Measurements from ENCODE around the gene PTPN20.
"Not testable (repeated sequence)": the region's sequence is repeated elsewhere in the genome, so short reads cannot be mapped to it uniquely, and the experiment has no call there.

The PTPN20 gene

GRCh38 chr10:46960742-46961141, 49.5 kb downstream of the PTPN20 start:
- not testable (repeated sequence) for DNase-seq

DNA sequence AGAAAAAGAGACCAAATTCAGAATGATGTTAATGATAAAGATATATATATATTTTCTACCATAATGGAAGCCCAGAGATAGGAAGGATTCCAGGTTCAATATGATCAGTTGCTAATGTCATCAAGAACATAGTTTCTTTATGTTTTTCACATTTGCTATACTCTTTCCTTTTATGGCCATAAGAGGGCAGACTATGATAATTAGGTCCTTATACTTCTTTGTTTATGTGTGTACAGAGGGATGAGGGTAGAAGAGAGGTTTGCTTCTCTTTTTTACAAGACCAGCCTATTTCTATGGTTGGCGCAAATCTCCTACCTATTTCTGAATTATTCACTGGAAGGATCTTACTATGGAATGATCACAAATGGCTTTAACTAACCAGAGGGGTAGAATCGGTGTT, 52.1 kb downstream of the PTPN20 start:
- not testable (repeated sequence) for DNase-seq

GRCh38 chr10:46967013-46967412, 55.8 kb downstream of the PTPN20 start:
- not testable (repeated sequence) for DNase-seq

GRCh38 chr10:46980223-46980622, 69.0 kb downstream of the PTPN20 start:
- not testable (repeated sequence) for DNase-seq

DNA sequence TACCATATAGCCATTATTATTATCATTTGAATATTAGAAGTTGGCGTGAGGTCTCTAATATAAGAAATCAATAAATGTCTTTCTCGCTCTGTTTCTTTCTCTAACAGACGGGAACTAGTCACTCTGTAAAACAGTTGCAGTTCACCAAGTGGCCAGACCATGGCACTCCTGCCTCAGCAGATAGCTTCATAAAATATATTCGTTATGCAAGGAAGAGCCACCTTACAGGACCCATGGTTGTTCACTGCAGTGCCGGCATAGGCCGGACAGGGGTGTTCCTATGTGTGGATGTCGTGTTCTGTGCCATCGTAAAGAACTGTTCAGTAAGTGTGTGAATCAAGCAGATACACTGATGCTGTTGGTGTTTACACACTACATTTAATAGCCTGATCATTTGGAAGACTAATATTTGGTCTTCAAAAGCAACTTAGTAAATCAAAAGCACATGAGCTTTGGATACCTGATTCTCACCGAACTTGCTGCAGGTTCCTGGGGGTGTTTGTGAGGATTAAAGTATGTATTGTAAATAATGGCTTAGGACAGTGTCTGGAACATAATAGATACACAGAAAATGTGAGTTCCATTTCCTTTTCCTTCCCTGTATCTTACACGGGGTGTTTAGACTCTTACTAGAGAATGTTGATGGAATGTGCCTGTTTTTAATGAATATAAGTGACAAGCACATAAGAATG, 76.2 kb downstream of the PTPN20 start:
- not testable (repeated sequence) for DNase-seq

- peak; percentile 11 to 29 for DNase-seq
These were observed 81.8 kb downstream of the PTPN20 start for GRCh38 chr10:46992803-46993561.

DNA sequence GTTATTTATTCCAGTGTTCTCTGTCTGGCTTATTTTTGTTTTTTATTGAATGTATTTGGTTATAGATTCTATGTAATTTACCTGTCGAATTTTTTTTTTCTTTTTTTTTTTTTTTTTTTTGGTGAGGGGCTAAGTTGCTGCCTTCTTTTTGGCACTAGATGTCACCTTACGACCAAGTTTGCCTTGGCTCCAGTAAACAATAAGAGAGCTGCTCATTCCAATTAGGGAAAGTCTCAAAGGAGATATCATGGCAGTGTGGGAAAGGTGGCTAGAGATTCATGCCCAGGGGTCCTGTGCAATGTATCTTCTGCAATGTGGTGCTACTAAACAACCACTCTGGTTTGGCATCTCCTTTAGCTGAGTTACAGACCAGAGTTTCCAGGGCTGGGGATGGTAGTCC, 84.0 kb downstream of the PTPN20 start:
- DNase-seq: no peak

DNA sequence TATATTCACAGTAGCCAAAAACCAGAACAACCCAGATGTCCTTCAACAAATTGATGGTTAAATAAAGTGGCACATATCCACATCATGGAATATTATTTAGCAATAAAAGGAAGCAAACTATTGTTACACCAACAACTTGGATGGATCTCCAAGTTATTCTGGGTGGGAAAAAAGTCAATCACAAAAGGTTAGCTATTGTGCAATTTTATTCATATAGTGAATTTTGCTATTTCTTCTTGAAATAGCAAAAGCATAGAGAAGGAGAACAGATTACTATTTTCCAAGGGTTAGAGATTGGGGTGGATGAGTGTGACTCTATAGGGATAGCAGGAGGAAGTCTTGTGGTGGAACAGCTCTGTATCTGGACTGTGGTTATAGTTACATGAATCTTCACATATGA, 87.0 kb downstream of the PTPN20 start:
- no peak for DNase-seq

DNA sequence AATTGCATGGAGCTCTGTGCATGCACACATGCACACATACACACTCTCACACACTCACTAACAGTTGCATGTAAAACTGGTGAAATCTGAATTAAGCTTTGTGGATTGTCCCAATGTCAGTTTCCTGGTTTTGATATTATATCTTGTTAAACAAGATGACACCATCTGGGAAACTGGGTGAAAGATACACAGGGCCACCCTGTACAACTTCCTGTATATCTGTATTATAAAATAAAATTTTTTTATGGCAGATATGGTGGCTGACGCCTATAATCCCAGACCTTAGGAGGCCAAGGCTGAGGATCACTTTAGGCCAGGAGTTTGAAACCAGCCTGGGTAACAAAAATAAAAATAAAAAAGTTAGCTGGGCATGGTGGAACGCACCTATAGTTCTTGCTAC, 87.4 kb downstream of the PTPN20 start:
- DNase-seq: no peak

- DNase-seq: no peak
These were observed 88.0 kb downstream of the PTPN20 start for GRCh38 chr10:46999217-46999616.

GRCh38 chr10:47008769-47009168, 97.5 kb downstream of the PTPN20 start:
- DNase-seq: no peak

DNA sequence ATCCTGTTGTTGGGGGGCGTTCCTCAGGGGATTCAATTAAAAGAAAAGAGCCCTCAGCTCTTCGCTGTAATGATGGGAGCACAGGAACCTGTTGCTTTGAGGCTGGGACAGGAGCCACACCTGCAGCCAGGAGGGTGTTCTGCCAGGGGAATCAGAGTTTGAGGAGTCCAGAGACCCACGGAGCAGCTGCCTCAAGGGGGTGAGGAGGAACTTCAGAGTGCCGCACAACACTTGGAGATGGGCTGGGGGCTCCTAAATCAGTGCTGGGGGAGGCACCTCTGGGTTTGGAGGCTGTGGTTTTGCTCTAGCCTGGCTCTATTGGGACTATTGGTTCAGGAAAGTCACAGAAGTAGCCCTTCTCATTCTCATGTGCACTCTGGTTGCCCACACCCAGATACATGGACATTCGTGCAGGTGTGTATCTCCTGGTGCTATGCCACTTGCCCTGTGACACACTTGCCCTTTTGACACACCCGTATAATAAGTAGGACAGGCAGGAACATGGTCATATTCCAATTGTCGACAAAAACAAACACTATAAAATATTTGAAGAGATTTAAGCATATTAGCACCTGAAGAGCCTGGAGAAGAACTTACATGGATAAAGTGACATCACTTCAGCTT, 98.1 kb downstream of the PTPN20 start:
- DNase-seq: no peak

GRCh38 chr10:47010036-47010435, 98.8 kb downstream of the PTPN20 start:
- no peak for DNase-seq

GRCh38 chr10:47012214-47012613, 101.0 kb downstream of the PTPN20 start:
- no peak for DNase-seq

DNA sequence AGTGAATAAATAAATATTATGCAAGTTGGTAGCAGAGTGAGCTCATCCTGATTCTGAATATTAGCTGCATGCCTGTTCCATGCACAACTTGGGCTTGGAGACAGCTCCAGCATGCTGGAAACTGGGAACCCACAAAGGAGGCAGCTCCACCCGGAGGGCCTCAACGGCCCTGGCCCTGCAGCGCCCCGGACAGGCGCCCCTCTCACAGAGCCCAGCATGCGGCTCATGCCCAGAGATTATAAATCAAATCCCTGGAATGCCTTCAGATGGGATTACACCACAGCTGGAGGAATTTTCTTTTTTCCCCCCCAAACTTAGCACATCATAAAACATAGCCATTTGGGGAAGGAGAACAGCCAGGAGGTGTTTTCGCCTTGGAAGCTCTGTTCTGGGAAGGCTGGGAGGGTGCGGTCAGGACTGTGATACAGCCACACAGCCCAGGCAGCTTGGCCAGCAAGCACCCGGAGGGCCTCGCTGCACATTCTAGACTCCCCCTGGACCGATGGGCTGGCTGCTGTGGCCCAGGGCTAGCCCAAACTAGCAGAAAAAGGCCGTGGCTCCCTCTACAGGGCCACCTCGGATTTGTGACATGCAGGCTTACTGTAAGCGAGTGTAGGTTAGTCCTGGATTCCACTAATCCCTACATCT, 102.4 kb downstream of the PTPN20 start:
- no peak for DNase-seq

- DNase-seq: no peak
These were observed 104.2 kb downstream of the PTPN20 start for GRCh38 chr10:47015404-47015803.

GRCh38 chr10:47016564-47016963, 105.3 kb downstream of the PTPN20 start:
- no peak for DNase-seq

DNA sequence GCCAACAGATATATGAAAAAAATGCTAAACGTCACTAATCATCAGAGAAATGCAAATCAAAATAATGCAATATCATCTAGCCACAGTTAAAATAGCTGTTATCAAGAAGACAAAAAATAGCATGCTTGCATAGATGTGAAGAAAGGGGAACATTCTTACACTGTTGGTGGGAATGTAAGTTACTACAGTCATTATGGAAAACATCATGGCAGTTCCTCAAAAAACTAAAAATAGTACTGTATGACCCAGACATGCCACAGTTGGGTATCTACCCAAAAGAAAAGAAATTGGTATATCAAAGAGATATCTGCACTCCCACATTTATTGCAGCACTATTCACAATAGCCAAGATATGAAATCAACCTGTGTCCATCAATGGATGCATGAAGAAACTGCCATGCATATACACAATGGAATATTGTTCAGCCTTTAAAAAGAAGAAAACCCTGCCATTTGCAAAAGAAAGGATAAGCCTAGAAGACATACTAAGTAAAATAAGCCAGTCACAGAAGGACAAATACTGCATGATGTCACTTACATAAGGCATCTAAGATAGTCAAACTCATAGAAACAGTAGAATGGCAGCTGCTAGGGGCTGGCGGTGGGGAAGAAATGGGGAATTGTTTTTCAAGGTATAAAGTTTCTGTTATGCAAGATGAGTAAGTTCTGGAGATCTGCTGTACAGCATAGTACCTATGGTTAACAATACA, 107.0 kb downstream of the PTPN20 start:
- no peak for DNase-seq

DNA sequence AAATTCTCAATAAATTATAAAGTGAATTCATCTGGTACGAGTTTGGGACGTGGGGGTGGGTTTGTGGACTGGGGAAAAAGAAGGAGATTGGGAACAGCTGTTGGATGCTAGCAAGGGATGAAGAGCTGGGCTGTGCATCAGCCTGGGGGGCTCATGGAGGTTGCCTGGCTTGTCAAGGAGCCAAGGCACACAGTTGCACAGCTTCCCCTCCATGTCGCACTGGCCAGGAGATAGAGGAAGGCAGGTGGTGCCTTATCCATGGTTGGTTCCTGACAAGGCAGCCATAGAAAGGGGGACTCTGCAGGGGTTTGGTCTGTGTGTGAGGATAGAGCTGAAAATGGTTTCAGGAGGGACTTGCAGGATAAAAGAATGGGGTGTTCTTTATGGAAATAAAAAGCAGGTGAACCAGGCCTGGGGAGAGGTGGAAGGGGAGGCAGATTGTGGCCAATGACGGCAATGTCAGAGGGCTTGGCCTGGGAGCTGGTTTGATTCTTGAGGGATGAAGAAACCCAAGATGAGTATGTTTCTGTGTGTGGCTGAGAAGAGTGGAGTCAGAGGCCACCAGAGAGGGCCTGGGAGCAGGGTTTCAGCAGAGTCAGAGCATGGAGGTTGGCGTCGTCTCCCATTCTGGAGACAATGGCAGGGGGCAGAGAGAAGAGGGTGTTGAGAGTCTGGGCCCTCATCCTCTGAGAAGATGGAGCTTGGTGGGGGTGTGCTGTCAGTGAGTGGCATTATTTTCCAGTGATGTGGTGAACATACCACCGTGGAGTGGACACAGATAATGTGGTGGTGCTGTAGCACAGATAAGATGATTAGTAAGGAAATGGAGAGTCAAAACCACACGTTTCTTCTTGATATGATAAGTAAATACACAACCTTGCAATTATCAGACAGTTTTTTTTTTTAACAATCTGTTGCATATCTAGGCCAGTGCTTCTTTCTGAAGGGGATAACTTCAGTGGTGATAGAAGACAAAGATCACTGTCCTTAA, 108.2 kb downstream of the PTPN20 start:
- DNase-seq: no peak

DNA sequence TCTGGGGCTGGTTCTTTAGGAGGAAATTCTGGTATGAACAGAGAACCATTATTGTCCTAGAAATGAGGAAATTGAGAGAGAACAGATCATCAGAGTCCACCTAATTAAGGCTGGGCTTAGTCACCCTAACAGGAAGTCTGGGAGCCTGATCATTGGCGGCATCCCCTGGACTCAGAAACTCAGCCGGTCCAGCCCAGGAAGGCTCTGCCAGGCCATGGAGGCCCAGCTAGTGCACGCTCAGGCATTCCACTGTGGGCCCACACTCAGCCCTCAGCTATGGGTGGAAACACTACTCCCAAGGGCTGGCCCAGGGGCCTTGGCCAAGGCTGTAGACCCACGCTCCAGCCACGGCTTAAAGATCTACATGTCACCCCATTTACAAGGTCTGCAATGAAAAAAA, 109.2 kb downstream of the PTPN20 start:
- DNase-seq: no peak

GRCh38 chr10:47021850-47022249, 110.6 kb downstream of the PTPN20 start:
- DNase-seq: no peak
